ENCODE results near the gene TMC6.
"Not testable (repeated sequence)": the region's sequence is repeated elsewhere in the genome, so short reads cannot be mapped to it uniquely, and the experiment has no call there.

TMC6 gene

GRCh38 chr17:78072961-78073360 is 55.6 kb downstream of the TMC6 start:
- no peak for DNase-seq (ENCODE audit: low read depth)
- no peak overlapping the region for H3K4me3 ChIP-seq (ENCODE audit: low read depth, low read length)
- TF ChIP-seq CTCF (IDR thresholded peaks at IDR 0.05; ENCODE audit: control insufficient read depth, extremely low read depth, insufficient read depth): no peak

- H3K4me3 ChIP-seq (ENCODE audit: low read depth, low read length): no peak overlapping the region
- DNase-seq (ENCODE audit: low read depth): no peak
- TF ChIP-seq CTCF (IDR thresholded peaks at IDR 0.05; ENCODE audit: control insufficient read depth, extremely low read depth, insufficient read depth): no peak
Observed at GRCh38 chr17:78069695-78070094, 58.9 kb downstream of the TMC6 start.

GRCh38 chr17:78066976-78067375 is 61.6 kb downstream of the TMC6 start:
- not testable (repeated sequence) for H3K4me3 ChIP-seq (ENCODE audit: low read depth, low read length); DNase-seq (ENCODE audit: low read depth)

DNA sequence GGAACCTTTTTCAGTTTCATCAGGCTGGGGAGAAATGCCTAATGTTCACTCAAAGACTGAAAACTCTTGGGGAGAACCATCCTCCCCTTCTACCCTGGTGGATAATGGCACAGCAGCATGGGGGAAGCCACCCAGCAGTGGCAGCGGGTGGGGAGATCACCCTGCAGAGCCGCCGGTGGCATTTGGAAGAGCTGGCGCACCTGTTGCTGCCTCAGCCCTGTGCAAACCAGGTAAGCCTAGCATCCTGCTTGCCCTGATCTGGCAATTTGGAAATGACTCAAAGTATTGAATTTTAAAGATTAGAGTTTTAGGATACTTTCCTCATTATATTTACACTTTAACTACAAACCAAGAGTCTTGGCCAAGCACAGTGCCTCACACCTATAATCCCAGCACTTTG is 63.8 kb downstream of the TMC6 start:
- H3K4me3 ChIP-seq (ENCODE audit: low read depth, low read length): no peak overlapping the region
- no peak for DNase-seq (ENCODE audit: low read depth)
- no peak for TF ChIP-seq CTCF (IDR thresholded peaks at IDR 0.05; ENCODE audit: control insufficient read depth, extremely low read depth, insufficient read depth)

GRCh38 chr17:78063489-78063888 is 65.1 kb downstream of the TMC6 start:
- no peak for TF ChIP-seq CTCF (IDR thresholded peaks at IDR 0.05; ENCODE audit: control insufficient read depth, extremely low read depth, insufficient read depth)
- no peak for DNase-seq (ENCODE audit: low read depth)
- H3K4me3 ChIP-seq (ENCODE audit: low read depth, low read length): no peak overlapping the region

DNA sequence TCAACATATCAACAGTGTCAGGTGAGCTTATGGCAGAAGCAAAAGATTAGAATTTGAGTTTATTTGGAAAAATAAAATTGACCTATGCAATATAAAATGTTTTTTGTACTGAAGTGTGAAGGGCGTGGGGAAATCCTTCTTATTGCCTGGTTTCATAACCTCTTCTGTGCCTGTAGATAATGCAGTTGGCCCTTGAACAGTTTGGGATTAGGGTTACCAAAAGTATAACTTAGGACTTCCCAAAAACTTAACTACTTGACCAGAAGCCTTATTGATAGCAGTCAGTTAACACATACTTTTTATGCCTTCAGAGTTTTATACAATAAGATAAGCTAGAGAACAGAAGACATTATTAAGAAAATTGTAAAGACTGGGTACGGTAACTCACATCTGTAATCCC is 66.0 kb downstream of the TMC6 start:
- TF ChIP-seq CTCF (IDR thresholded peaks at IDR 0.05; ENCODE audit: control insufficient read depth, extremely low read depth, insufficient read depth): no peak
- no peak overlapping the region for H3K4me3 ChIP-seq (ENCODE audit: low read depth, low read length)
- no peak for DNase-seq (ENCODE audit: low read depth)
